CD14-positive monocyte (primary cell): Measurements from ENCODE around the gene FGD4. TPM values are rescaled to one million over a fixed set of nuclear protein-coding genes. Genes with fewer than 3 reads are reported as not detected.

Experiments used
- DNase-seq, 3 donors: peaks; one replicate each; pipeline ENCODE4 v3.0.0-alpha.2; 2011 to 2022
- H2AFZ ChIP-seq: 2 replicates; pipeline ENCODE4 v1.6.0; 2012; ENCODE audit warnings: mild to moderate bottlenecking, low read depth, low read length, inconsistent platforms; ENCODE audit not compliant: insufficient read depth, poor library complexity, severe bottlenecking
- H3K27ac ChIP-seq, 2 donors: 1 replicate in 1 of 2; 2 replicates in 1 of 2; pipeline ENCODE4 v1.5.1; 2012 to 2013; ENCODE audit warnings: low read length in 2 of 2, control low read depth in 1 of 2, inconsistent platforms in 1 of 2, low read depth in 1 of 2, mild to moderate bottlenecking in 1 of 2
- H3K27me3 ChIP-seq, 2 donors: one replicate each; pipeline versions ENCODE4 v1.6.0 to v1.6.1; 2011 to 2013; ENCODE audit warnings: low read length in 2 of 2; ENCODE audit not compliant: control insufficient read depth in 2 of 2, insufficient read depth in 2 of 2
- H3K36me3 ChIP-seq, 2 donors: replicated peaks in 1 of 2; 1 replicate in 1 of 2; 2 replicates in 1 of 2; pipeline versions ENCODE4 v1.5.1 to v1.6.1; 2012 to 2013; ENCODE audit warnings: low read length in 2 of 2, control low read depth in 1 of 2, inconsistent platforms in 1 of 2, mild to moderate bottlenecking in 1 of 2; ENCODE audit not compliant: insufficient read depth in 2 of 2, control insufficient read depth in 1 of 2
- H3K4me1 ChIP-seq, 2 donors: 1 replicate in 1 of 2; 2 replicates in 1 of 2; pipeline versions ENCODE4 v1.5.1 to v1.6.1; 2012 to 2013; ENCODE audit warnings: low read length in 2 of 2, control low read depth in 1 of 2, inconsistent platforms in 1 of 2, mild to moderate bottlenecking in 1 of 2, moderate library complexity in 1 of 2; ENCODE audit not compliant: insufficient read depth in 2 of 2, control insufficient read depth in 1 of 2
- H3K4me2 ChIP-seq: replicated peaks from 2 replicates; pipeline ENCODE3; 2012; ENCODE audit warnings: low read length, moderate library complexity, mild to moderate bottlenecking; ENCODE audit not compliant: poor library complexity, severe bottlenecking; ENCODE audit errors: extremely low read depth
- H3K4me3 ChIP-seq, 3 experiments: fragments of 200-600 bp in 1 of 3; sonication (generic) in 1 of 3; replicated peaks in 1 of 3; 1 replicate in 2 of 3; 2 replicates in 1 of 3; pipeline ENCODE4 v1.5.1; 2011 to 2013; ENCODE audit warnings: low read length in 3 of 3, mild to moderate bottlenecking in 3 of 3, control low read depth in 2 of 3, low read depth in 2 of 3, inconsistent platforms in 1 of 3, moderate library complexity in 1 of 3
- H3K79me2 ChIP-seq: 2 replicates; pipeline ENCODE4 v1.6.0; 2012; ENCODE audit warnings: mild to moderate bottlenecking, control low read depth, inconsistent platforms, low read length, moderate library complexity; ENCODE audit not compliant: insufficient read depth
- H3K9ac ChIP-seq: 2 replicates; pipeline ENCODE4 v1.6.0; 2017; ENCODE audit warnings: low read length, mild to moderate bottlenecking; ENCODE audit not compliant: insufficient read depth, poor library complexity, severe bottlenecking
- H3K9me3 ChIP-seq, 2 donors: replicated peaks in 1 of 2; 1 replicate in 1 of 2; 2 replicates in 1 of 2; pipeline versions ENCODE4 v1.5.1 to v1.6.1; 2012 to 2013; ENCODE audit warnings: low read length in 2 of 2, control low read depth in 1 of 2; ENCODE audit not compliant: control insufficient read depth in 1 of 2, insufficient read depth in 1 of 2
- H4K20me1 ChIP-seq: 2 replicates; pipeline ENCODE4 v1.6.0; 2012; ENCODE audit warnings: mild to moderate bottlenecking, low read length, control low read depth, moderate library complexity; ENCODE audit not compliant: insufficient read depth
- H3K27ac Mint-ChIP-seq, 7 donors: one replicate each; pipeline ENCODE4 v1.8.0; 2020; ENCODE audit warnings: mild to moderate bottlenecking in 7 of 7, mixed read lengths in 7 of 7, moderate library complexity in 6 of 7, inconsistent platforms in 2 of 7
- H3K27me3 Mint-ChIP-seq, 3 donors: one replicate each; pipeline ENCODE4 v1.8.0; 2021 to 2022; ENCODE audit warnings: low read depth in 3 of 3, mild to moderate bottlenecking in 3 of 3, mixed read lengths in 3 of 3, moderate library complexity in 3 of 3, inconsistent platforms in 1 of 3
- H3K36me3 Mint-ChIP-seq, 2 donors: one replicate each; pipeline ENCODE4 v1.8.0; 2020; ENCODE audit warnings: mixed read lengths in 2 of 2, inconsistent platforms in 1 of 2, mild to moderate bottlenecking in 1 of 2
- H3K4me1 Mint-ChIP-seq: one replicate; pipeline ENCODE4 v1.8.0; 2020; ENCODE audit warnings: mild to moderate bottlenecking, mixed read lengths
- H3K4me3 Mint-ChIP-seq, 2 donors: one replicate each; pipeline ENCODE4 v1.8.0; 2020; ENCODE audit warnings: mild to moderate bottlenecking in 2 of 2, mixed read lengths in 2 of 2, moderate library complexity in 1 of 2
- H3K9me3 Mint-ChIP-seq, 7 donors: one replicate each; pipeline ENCODE4 v1.8.0; 2020 to 2022; ENCODE audit warnings: mixed read lengths in 7 of 7, mild to moderate bottlenecking in 6 of 7, moderate library complexity in 6 of 7, inconsistent platforms in 2 of 7
- CTCF ChIP-seq: fragments of 200-600 bp; IDR thresholded peaks from one replicate; pipeline ENCODE4 v1.8.0; 2022; ENCODE audit warnings: antibody characterized with exemption, mild to moderate bottlenecking
- WGBS: methylation state at CpG from one replicate; pipeline ENCODE4 v1.1.5; 2013; ENCODE audit warnings: missing lambda C conversion rate; ENCODE audit not compliant: insufficient coverage; 5-methylcytosine and 5-hydroxymethylcytosine counted together
- intact Hi-C, 2 donors: fragments of 100-400 bp; cut with micrococcal nuclease; formaldehyde crosslinking; loops; one replicate each; pipeline versions ENCODE4 v1.15.0 to v1.15.1; 2023
- polyA plus RNA-seq, 3 donors: library from polyadenylated mRNA; depleted of rRNA in 1 of 3; unstranded in 2 of 3; stranded (reverse) in 1 of 3; fragments of 300-500 nt in 2 of 3; fragments of >200 nt in 1 of 3; fragmentation: Illumina TruSeq in 2 of 3; gene quantifications; 1 replicate in 2 of 3; 2 replicates in 1 of 3; pipeline ENCODE4 v1.2.3, GENCODE V29; 2012 to 2021

FGD4 gene
- polyA plus RNA-seq, 3 donors: 5.3 to 34.4 (median 6.0) TPM

DNA sequence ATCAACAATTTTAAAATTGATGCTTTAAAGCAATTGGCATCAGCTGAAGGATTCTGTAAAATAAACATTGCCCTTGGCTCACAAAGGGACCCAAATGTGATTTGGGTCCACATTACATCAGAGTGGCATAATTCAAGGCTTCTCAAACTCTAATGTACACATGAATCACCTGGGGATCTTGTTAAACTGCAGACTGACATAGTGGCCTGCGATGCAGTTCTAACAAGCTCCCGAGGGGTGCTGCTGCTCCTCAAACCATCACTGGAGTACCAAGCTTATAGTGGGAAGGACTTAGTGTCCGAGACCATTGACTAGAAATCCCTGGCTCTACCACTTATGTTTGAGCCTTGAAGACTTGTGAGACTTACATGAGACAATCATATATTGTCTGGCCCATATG is 247.9 kb downstream of the FGD4 start:
- no peak for DNase-seq
- Histone ChIP-seq H3K27me3 (no peaks in the 10 kb centered on the region), H3K4me1 (no peaks in the 10 kb centered on the region), H2AFZ (no peak overlapping the region), H3K4me3 (no peak overlapping the region), H3K36me3 (peaks cover 30 to 47% of the 10 kb centered on the region in 2 donors), H4K20me1 (peaks cover 6% of the 10 kb centered on the region), H3K27ac (no peak overlapping the region), H3K4me2 (no peak overlapping the region), H3K9me3 (no peaks in the 10 kb centered on the region), H3K9ac (no peak overlapping the region), H3K79me2 (no peaks in the 10 kb centered on the region)
- Mint-ChIP-seq H3K4me1 (no peaks in the 10 kb centered on the region), H3K36me3 (peaks cover 25 to 37% of the 10 kb centered on the region in 2 donors), H3K27me3 (peaks cover 0 to 1% (median 0%) of the 10 kb centered on the region in 3 donors), H3K9me3 (peaks cover 0 to 2% (median 0%) of the 10 kb centered on the region in 7 donors), H3K4me3 (no peak overlapping the region), H3K27ac (no peak overlapping the region)
- intact Hi-C loops: no loop called here
- no peak for TF ChIP-seq CTCF
- WGBS: no CpG with 5 or more reads among the region's 3 CpGs

GRCh38 chr12:32650508-32650907 is 251.2 kb downstream of the FGD4 start:
- no peak for TF ChIP-seq CTCF
- H3K4me2 ChIP-seq: no peak overlapping the region
- H3K79me2 ChIP-seq: no peaks in the 10 kb centered on the region
- H3K4me1 ChIP-seq: no peaks in the 10 kb centered on the region
- no peaks in the 10 kb centered on the region for H3K27me3 ChIP-seq
- H3K36me3 ChIP-seq: peaks cover 5 to 15% of the 10 kb centered on the region in 2 donors
- H3K9me3 ChIP-seq: no peaks in the 10 kb centered on the region
- no peak overlapping the region for H2AFZ ChIP-seq
- no CpG with 5 or more reads among the region's 2 CpGs for WGBS
- peaks cover 0 to 1% (median 0%) of the 10 kb centered on the region in 3 donors for H3K27me3 Mint-ChIP-seq
- no peak for DNase-seq
- H3K27ac ChIP-seq: no peak overlapping the region
- intact Hi-C loops: no loop called here
- no peak overlapping the region for H3K27ac Mint-ChIP-seq
- H4K20me1 ChIP-seq: no peaks in the 10 kb centered on the region
- peaks cover 0 to 2% (median 0%) of the 10 kb centered on the region in 7 donors for H3K9me3 Mint-ChIP-seq
- H3K36me3 Mint-ChIP-seq: peaks cover 5 to 13% of the 10 kb centered on the region in 2 donors
- H3K4me1 Mint-ChIP-seq: no peaks in the 10 kb centered on the region
- H3K4me3 ChIP-seq: no peak overlapping the region
- no peak overlapping the region for H3K4me3 Mint-ChIP-seq
- no peak overlapping the region for H3K9ac ChIP-seq
